HT1080 (cell line): ENCODE data around the gene FAM163A. TPM values are rescaled to one million over a fixed set of nuclear protein-coding genes. Genes with fewer than 3 reads are reported as not detected.

ENCODE experiments used
- DNase-seq: peaks from one replicate; pipeline ENCODE4 v3.0.0-alpha.2; 2015; ENCODE audit warnings: low read depth
- total RNA-seq: library from RNA; depleted of rRNA; stranded (reverse); fragments of >200 nt; shearing (Covaris generic); gene quantifications from 2 replicates; pipeline ENCODE4 v1.2.3, GENCODE V29; 2014

FAM163A gene
- total RNA-seq, 1 experiment from 2014 or later = not detected

DNA sequence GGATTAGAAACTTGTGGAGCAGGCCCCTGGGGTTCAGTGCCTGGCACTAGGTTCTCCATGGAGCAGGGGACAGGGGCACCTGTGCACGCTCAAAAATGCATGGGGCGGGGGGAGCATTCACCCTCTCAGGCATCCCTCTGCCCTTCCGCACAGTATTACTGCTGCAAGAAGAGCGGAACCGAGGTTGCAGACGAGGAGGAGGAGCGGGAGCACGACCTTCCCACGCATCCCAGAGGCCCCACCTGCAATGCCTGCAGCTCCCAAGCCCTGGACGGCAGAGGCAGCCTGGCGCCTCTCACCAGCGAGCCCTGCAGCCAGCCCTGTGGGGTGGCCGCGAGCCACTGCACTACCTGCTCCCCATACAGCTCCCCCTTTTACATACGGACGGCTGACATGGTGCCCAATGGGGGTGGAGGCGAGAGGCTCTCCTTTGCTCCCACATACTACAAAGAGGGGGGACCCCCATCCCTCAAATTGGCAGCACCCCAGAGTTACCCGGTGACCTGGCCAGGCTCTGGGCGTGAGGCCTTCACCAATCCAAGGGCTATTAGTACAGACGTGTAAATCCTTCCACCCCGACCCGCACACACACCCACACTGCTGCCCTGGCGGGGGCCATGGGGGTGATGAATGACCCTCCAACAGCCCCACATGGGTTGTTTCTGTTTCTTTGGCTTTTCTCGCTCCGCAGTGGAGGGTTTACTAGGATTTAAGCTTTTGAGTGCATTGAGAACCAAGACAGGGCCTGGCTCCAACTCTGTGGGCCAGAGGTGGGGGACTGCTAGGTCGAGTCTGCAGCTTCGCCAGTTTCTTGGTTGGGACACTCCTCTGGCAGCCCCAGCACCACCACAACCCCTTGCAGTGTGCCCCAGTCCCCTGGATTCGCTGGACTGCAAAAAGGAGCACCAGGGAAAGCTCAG lies 70.8 kb downstream of the FAM163A start:
- DNase-seq = no peak

DNA sequence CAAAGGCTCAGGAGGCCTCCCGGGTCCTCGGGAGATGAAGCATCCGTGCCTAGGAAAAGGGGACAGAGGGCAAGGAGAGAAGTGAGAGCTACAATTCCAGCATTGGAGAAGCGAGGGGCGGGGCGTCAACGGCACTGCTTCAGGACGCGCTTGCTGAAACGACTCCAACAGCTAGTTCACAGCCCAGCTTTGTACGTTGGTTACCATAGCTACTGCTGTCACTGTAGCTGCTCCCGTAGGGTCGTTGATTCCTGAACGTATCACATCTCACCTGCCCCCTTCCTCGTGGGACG lies 71.4 kb downstream of the FAM163A start:
- no peak for DNase-seq

DNA sequence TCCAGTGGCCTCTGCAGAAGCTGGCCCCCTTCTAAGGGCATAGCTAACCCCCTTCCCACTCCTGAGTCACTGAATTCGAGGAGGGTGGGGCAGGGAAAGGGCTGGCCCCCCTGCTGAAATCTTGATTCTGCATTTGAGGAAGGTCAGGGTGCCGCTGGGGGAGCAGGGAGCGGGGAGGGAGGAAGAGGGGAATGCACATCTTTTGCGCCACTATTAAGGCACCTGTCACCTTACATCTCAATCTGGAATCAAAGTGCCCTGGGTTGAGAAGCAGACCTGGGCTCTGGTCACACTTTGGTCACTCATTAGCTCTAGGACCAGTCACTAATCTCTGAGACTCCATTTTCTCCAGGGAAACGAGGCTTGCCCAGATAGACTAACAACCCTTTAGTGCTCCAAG lies 72.5 kb downstream of the FAM163A start:
- no peak for DNase-seq

DNA sequence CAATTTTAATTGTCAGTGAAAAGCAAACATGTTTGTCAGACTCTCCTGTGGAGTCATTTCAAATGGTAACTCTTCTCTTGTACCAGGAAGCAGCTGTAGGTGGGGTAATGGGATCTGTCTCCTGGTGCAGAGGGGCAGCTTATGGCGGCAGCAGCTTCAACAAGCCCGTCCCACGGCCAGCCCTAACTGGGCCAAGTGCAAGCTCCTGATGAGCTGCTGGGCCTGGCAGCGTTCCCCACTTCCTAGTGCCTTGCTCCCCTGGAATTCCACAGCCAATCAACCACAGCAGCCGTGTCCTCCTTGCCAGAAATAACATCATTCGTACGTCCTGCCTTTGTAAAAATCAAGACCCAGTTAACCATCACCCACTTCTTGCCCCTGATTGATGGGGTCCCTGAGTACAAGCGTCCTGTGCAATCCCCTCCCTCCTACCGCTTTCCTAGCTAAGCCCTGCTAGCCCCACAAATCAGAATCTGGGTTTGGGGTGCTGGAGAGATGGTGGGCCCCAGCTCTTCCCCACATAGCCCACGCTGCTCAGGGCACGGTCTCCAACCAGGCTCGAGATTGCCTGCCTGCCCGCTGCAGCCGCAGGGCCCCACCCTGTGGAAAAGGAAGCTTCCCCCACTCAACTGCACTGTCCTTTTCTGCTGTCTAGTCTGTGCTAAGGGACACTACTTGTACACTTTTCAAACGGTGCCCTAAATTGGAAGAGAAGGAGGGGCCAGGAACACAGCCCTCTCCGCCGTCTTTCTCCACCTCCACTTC lies 73.3 kb downstream of the FAM163A start:
- DNase-seq = no peak

DNA sequence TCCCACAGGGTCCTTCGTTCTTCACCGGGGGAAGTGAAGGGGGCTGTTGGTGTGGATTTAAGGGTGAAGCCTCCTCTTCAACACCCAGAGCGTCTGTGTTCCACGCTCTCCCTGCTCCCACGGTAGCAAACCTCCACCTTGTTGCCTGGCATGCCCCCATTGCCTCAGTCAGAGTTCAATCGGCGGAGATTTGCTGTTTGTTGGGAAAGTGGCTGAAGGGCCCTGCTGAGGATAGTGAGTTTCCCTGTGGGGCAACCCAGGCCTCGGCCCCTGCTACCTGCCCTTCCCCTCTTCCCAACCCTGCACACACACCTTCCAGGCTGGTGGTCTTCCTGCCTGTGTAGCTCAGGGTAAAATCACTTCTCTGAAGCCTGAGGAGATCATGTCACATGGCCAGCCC lies 74.0 kb downstream of the FAM163A start:
- no peak for DNase-seq

DNA sequence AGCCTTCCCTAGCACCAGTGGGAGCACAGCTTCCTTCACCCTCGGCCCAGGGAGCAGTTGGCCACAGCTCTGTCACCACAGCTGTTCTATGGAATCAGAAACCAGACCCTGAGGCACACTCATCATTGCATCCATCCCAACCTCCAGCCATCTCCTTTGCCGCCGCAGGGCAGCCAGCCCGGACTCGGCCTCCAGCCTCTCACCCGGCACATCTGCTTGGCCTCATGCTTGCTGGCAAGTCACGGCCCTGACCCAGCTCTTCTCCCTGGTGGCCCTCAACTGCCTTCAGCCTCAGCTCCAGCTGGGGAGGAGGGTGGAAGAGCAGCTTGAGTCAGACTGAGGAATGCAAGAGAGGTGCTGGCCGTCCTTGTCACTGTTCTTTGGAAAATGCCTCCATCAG lies 74.7 kb downstream of the FAM163A start:
- DNase-seq = no peak

GRCh38 chr1:179818260-179818659 lies 75.2 kb downstream of the FAM163A start:
- DNase-seq = no peak

GRCh38 chr1:179818743-179819173 lies 75.7 kb downstream of the FAM163A start:
- DNase-seq = no peak

GRCh38 chr1:179820226-179820970 lies 77.3 kb downstream of the FAM163A start:
- no peak for DNase-seq

GRCh38 chr1:179821524-179821923 lies 78.4 kb downstream of the FAM163A start:
- no peak for DNase-seq

- DNase-seq = no peak
These were observed 79.0 kb downstream of the FAM163A start for GRCh38 chr1:179822065-179822464.

DNA sequence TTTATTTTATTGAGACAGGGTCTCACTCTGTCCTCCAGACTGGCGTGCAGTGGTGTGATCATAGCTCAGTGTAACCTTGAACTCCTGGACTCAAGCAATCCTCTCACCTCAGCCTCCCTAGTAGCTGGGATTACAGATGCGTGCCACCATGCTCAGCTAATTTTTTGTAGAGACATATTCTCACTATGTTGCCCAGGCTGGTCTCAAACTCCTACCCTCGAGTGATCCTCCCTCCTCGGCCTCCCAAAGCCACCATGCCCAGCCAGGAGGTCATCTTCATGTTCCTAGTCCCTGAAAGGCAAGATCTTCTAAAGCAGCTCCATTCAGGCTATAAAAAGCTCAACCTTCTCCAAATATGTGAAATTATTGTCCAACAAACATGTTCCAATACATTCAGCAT lies 80.6 kb downstream of the FAM163A start:
- DNase-seq = no peak

- DNase-seq = no peak
These were observed 81.2 kb downstream of the FAM163A start for GRCh38 chr1:179824265-179824664.

GRCh38 chr1:179825206-179825605 lies 82.1 kb downstream of the FAM163A start:
- DNase-seq = no peak

GRCh38 chr1:179825798-179826460 lies 82.8 kb downstream of the FAM163A start:
- DNase-seq = no peak

DNA sequence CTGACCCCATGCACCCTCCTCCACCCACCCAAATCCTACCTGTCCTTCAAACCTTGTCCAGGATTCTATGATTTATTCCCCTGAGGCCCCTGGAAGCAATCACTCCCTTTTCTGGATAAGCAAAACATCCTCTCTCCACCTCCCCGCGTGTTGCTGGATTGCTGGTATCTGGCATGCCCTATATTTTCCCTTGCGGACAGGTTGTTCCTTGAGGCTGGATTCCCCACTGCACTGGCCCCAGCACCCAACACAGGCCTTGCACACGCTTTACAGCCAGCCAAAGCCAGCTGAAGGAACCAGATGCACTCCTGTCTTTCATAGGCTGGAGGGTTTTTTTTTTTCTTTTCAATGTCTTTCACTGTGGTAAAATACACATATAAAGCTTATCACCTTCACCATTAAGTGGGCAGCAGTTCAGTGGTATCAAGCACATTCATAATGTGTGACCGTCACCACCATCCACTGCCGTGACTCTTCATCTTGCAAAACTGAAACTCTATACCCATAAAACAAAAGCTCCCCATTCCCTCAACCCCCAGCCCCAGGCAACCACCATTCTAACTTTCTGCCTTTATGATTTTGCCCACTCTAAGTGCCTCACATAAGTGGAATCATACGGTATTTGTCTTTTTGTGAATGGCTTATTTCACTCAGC lies 83.7 kb downstream of the FAM163A start:
- no peak for DNase-seq

DNA sequence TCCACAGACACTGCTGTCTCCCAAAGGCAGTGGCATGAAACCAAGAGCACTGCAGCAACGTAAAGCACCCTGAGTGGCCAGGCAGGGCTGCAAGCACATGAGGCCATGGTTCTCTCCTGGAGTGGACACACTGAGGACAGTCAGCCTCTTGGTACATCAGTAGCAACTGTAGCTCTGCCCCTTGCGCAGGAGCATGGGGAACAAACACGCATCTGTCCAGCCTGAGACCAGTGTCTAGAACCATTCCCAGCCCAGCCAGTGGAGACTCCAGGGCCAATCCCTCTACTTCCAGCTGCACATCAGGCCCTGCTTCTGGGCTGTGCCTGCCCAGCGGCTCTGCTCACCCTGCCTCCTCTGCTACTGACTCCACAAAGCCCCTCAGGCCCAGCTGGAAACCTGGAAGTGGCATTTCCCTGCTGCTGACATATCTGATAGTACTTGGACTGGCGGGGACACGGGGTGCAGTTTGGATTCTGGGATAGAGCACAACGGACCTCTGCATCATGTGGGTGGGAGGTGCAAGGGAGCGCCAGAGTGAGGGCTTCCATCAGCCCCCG lies 85.5 kb downstream of the FAM163A start:
- no peak for DNase-seq

DNA sequence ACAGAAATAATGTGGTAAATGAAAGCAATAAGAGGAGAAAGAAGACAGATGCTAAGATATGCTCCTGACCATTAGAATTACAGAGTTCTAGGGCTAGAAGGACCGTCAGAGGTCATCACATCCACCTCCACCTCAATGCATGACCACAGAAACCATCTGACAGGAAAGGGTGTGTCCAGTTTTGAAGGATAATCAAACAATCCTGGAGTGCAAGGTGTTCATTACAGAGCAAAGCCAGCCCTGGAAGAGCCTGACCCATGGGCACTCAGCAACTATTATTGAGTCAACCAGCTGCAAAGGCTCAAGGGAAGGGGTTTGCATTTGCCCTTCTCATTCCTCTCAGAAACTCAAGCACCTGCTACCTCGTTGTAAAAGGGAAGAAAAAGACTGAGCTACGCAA lies 88.1 kb downstream of the FAM163A start:
- no peak for DNase-seq

DNA sequence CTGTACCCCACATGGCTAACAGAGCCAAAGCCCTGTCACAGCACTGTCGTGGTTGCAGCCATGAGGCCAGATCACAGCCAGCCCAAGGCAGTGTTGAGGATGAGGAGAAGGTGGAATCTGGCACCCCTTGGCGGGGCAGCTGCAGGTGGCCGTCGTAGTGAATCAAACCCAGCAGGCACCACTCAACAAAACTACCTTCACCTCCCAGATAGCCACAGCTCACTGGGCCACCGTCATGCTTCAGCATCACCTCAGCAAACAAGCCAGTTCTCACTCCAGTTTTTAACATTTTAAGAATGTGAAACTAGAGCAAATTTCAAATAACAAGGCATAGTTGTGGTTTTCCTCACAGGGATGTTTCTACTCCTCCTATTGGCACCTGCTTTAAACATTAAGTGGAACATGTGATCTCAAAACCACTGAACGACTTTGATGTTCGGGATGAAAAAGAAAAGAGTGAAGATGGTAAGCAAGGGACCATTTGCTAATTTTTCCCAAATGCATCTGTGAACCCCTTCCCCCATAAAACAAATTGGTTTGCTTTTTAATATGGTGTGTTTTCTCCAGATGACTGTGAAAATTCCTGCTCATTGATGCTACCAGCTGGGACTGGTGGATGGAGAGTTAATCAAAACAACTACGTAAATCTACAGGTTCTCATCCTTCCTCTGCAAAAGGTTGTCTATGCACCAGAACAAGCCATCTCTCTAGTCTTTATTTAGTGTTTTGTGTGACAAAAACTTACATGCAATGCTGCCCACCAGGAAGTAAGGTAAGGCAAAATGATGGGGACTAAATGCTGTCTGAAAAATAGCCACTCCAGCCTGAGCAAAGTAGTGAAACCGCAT lies 89.0 kb downstream of the FAM163A start:
- no peak for DNase-seq
